ENCODE results near the gene KIF16B. TPM values are rescaled to one million over a fixed set of nuclear protein-coding genes. Genes with fewer than 3 reads are reported as not detected.
A peak's percentile ranks its signal among the peaks of the same experiment; 100 is the strongest.

The KIF16B gene
- total RNA-seq, 1 experiment from 2014 or later, result 4.2 TPM

- DNase-seq (ENCODE audit: low spot score), result no peak
Observed at GRCh38 chr20:16301986-16302385, 271.3 kb downstream of the KIF16B start.

DNA sequence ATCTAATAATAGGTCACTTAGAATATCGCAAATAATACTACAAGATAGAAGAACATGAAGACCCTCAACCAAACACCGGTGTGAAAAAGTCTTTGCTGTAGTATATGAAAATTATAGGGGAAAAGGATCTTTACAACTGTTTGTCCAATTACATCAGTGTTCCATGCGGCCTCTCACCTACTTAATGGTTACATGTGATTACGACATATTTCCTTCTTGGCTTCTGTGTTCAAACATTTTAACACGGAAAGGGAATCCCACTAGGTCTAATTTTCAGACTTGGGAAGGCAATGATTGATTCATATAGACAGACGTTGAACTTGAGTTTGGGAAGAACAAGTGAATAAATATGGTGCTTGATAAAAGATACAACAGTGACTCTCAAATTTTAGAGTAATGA is 273.4 kb downstream of the KIF16B start:
- DNase-seq (ENCODE audit: low spot score), result no peak

DNA sequence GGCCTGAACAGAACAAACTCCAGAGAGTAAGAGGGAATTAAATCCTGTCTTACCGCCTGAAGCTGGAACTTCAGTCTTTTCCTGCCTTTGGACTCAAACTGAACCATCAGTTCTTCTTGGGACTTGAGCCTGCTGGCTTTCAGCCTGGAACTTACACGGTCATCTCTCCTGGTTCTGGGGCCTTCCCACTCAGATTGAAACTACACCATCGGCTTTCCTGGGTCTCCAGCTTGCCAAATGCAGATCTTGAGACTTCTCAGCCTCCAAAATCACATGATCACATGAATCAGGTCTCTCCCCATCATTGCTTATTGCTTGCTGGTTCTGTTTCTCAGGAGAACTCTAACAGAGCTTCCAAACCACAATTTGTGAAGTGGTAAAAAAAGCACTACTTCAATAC is 276.3 kb downstream of the KIF16B start:
- DNase-seq (ENCODE audit: low spot score), result no peak

- DNase-seq (ENCODE audit: low spot score), result no peak
Observed at GRCh38 chr20:16295534-16295933, 277.7 kb downstream of the KIF16B start.

- no peak for DNase-seq (ENCODE audit: low spot score)
Observed at GRCh38 chr20:16293590-16293989, 279.7 kb downstream of the KIF16B start.

- no peak for DNase-seq (ENCODE audit: low spot score)
Observed at GRCh38 chr20:16292226-16292880, 280.9 kb downstream of the KIF16B start.

- no peak for DNase-seq (ENCODE audit: low spot score)
Observed at GRCh38 chr20:16290358-16290757, 282.9 kb downstream of the KIF16B start.

DNA sequence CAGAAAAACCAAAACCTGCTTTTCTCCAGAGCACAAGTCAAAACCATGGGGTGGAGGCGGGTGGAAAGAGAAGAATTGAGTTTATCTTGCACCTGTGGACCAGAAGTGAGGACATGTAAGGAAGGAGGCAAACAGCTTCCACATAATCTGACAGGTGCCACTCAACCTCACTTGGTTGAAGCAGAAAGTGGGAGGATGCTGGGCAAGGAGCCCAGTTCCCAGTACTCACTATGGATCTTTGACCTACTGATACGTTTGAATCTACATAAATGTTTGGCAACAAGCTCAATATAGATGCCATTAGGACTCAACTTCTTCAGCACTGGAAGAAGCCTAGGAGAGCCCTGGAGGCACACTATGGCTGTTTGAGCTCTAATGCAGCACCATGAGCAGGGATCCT is 285.5 kb downstream of the KIF16B start:
- peak; percentile 6 for DNase-seq (ENCODE audit: low spot score)

GRCh38 chr20:16286601-16287000 is 286.6 kb downstream of the KIF16B start:
- DNase-seq (ENCODE audit: low spot score), result no peak

DNA sequence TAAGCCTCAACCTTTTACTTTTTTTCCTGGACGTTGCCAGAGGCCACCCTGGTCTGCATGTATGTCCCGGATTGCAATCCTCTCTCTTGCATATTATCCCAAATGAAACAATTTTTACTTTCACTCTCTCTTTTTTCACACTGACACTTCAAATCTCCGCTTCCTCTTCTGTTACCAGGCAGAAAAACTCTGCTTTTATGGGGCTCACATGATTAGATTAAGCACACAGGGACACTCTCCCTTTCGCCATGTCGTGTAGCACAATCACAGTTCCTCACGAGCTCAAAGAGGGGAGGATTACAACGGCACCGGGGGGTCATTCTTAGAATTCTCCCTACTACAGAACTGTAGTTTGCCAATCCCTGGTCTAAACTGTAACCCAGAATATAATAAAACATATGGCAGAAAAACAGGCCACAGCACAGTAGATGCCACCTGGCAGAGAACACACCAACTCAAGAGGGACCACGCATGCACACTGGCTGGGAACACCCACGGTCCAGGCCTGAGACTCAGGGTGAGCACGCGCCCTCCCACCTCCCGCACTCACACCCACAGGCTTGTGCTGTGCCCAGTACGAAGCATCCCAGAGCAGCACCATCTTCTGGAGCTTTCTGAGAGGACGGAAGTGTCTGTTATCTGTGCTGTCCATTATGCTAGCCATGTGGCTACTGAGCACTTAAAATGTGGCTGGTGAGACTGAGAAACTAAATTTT is 288.7 kb downstream of the KIF16B start:
- DNase-seq (ENCODE audit: low spot score), result no peak

DNA sequence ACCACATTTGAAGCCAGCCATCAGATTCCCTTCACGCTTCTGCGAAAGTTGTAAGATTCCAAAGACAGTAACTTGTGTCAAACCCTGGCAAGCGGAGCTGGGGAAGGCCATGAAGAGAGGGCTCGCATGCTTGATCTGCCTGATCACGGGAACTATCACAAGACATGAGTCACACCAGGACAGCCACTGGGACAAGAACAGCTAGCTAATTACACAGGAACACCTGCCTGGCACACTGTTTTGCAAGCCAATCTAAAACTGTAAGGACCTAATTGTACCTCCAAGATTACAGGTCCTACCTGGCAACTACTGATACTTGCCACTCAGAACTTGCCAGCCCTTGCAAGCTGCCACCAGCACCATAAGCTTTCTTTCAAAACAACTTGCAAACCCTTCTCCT is 289.3 kb downstream of the KIF16B start:
- no peak for DNase-seq (ENCODE audit: low spot score)

- DNase-seq (ENCODE audit: low spot score), result no peak
Observed at GRCh38 chr20:16283307-16283706, 289.9 kb downstream of the KIF16B start.

DNA sequence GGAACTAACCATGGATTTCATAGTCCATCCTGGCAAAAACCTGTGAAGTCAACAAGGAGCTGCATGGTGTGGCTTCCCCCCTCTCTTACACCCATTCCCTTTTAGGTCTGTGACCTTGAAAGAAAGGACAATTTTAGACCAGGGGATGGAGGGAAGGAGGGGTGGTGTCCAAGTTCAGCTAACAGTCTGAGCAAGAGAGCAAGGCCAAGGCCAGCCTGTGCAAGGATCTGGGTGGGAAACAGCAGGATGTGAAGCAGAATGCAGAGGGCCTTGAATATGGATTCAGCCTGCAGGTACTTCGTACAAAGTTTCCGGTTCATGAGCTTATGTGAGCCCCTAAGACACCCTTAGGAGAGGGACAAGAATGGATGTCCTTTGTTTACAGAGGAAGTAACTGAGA is 293.0 kb downstream of the KIF16B start:
- no peak for DNase-seq (ENCODE audit: low spot score)

- DNase-seq (ENCODE audit: low spot score), result peak; percentile 5
Observed at GRCh38 chr20:16279320-16279719, 293.9 kb downstream of the KIF16B start.

GRCh38 chr20:16273812-16274555 is 299.3 kb downstream of the KIF16B start:
- DNase-seq (ENCODE audit: low spot score), result no peak

GRCh38 chr20:16272780-16273360 is 300.4 kb downstream of the KIF16B start:
- DNase-seq (ENCODE audit: low spot score), result no peak

DNA sequence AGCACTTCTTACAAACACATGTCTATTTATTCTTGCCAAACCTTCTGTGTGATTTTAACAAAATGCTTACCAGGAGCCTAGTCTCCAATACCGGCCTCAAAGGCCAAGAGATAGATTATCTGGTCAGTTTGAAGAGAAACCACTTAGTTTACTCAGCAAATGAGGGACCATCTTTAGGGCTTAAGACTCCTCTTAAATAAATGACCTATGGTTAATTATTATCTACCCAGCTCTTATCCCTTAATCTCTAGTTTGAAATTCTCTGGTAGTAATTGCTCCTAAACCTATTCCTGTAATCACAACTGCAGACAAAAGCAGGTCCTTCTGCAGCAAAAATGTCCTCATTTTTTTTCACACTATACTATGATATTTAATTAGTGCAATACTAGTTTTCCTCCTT is 301.8 kb downstream of the KIF16B start:
- DNase-seq (ENCODE audit: low spot score), result no peak

DNA sequence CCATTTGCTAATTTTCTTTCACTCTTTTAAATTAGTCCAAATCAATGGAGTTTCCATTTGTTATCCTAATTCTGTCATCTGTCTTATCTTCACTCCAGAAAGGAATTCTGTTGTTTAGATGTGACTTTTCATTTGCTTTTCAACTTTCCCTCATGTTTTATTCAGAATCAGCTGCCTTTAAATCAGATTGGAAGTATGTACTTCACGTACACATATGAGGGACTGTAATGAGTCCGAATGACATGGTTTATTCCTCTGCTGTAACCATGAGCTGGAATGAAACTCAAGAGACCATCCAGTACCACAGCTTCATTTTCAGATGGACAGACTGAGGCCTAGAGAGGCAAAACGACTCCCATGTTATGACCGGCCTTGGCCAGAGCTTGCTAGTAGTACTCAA is 302.3 kb downstream of the KIF16B start:
- no peak for DNase-seq (ENCODE audit: low spot score)

- no peak for DNase-seq (ENCODE audit: low spot score)
Observed at GRCh38 chr20:16270314-16270931, 302.8 kb downstream of the KIF16B start.

GRCh38 chr20:16267526-16267925 is 305.7 kb downstream of the KIF16B start:
- no peak for DNase-seq (ENCODE audit: low spot score)

DNA sequence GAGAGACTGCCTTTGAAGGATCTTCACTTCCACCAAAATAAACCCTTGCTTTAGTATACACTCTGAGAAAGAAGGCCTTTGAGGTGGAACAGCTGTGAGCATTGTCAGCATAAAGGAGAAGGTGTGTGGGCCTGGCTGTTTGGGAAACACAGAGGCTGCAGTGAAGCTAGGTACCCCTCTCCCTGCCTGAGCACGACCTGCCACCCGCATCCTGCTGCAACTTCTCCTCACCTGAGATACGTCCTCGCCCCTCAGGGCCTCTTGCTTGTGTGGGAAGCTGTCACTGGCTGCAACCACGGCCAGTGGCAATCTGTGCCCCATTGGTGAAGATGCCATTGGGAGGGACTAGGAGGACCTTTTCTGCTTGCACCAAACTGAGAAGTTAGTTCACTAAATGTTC is 307.9 kb downstream of the KIF16B start:
- DNase-seq (ENCODE audit: low spot score), result no peak

- DNase-seq (ENCODE audit: low spot score), result no peak
Observed at GRCh38 chr20:16263582-16263981, 309.7 kb downstream of the KIF16B start.

Data from HT-29 (cell line).